HG02970 (cell line): ENCODE measurements around the gene DBN1.

ENCODE experiments used
- ATAC-seq: cut with Tn5 transposase; IDR thresholded peaks from one replicate; pipeline ENCODE4 v1.9.1; 2021; ENCODE audit warnings: mild to moderate bottlenecking, moderate library complexity, moderate number of reproducible peaks; ENCODE audit not compliant: unreplicated experiment, low FRiP score

DBN1 gene

GRCh38 chr5:177414481-177414880, 59.0 kb downstream of the DBN1 start:
- no peak for ATAC-seq

- peak; percentile 51 for ATAC-seq
Observed at GRCh38 chr5:177412603-177413233, 60.7 kb downstream of the DBN1 start.

DNA sequence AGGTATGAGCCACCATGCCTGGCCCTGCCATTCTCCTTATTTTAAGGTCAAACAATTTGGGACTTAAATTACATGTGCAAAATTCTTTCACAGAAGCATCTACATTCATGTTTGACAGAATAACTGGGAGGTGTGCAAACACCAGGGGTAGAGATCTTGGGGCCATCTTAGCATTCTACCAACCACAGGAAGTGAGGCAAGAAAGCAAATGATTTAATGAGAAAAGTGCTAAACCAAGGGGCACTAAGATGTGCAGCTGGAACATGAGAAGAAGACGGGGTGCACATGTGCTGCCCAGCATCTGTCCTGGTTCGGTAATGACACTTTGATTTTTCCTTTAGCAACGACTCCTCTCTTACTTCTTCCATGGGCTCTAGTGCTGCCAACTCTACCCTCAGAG, 62.9 kb downstream of the DBN1 start:
- no peak for ATAC-seq

DNA sequence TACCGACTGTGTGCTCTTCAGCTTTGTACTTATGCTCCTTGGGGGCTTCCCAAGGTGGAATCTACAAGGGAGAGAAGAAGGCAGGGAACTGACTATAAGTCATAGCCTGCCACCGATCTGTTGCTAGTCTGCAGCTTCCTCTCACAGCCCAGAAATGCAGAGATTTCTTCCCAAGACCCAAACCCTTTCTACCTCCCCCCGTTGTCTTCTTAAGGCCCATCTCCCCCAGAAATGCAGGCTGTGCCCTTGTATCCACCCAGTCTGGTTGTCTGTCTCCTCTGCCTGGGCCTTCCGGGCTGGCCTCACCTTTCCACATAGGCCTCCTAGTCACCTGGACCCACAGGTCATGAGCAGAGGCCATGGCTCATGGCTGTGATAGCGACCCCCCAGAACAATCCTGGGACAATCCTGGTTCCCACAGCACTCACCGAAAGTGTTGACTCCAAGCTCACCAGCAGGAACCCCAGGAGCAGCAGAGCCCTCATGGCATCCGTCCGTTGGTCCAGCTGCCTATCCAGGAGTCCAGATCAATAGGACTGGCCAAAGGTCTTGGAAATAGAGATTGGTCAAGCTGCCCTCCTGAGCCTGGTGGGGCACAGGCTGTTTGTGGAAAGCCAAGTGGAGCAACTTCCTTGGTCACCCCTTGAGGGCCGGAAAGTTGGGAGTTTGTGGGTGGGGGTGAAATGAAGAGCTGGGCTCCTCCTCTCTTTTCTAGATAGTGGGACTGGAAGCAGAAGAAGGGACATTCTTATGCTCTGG, 64.2 kb downstream of the DBN1 start, which contains the start of gene F12:
F12 (minus strand) TSS at position 522 of the 759 bp plus-strand sequence; CDS start at position 485, 37 bp downstream.
- ATAC-seq: no peak
